HG02571 (cell line): ENCODE measurements around the gene PCDHGB1.
"Not testable (repeated sequence)": the region's sequence is repeated elsewhere in the genome, so short reads cannot be mapped to it uniquely, and the experiment has no call there.

Experiments used
- ATAC-seq: cut with Tn5 transposase; IDR thresholded peaks from one replicate; pipeline ENCODE4 v1.9.1; 2021; ENCODE audit warnings: mild to moderate bottlenecking, moderate library complexity; ENCODE audit not compliant: unreplicated experiment

Gene PCDHGB1

DNA sequence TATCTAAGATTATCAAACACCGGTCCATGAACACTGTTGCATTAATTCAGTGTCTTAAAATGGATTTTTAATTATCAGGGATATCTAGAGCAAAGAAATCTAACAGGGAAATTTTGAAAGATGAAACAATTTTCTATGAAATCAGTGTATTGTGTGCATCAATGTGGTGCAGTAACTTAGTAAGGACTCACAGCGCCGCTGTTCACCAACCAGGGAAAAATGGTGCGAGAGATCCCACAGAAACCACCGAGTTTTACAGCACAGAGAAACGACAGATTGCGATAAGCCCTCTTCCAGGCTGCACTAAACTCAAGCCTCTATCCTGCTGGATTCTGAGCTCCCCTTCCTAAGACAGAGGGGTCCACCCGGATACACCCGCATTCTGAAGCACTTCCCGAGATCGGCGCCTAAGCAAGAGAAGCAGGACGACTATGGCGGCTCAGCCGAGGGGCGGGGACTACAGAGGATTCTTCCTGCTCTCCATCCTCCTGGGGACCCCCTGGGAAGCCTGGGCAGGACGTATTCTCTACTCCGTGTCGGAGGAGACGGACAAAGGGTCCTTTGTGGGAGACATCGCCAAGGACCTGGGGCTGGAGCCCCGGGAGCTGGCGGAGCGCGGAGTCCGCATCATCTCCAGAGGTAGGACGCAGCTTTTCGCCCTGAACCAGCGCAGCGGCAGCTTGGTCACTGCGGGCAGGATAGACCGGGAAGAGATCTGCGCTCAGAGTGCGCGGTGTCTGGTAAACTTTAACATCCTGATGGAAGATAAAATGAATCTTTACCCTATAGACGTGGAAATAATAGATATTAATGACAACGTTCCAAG, 32.8 kb downstream of the PCDHGB1 start, which contains the start of gene PCDHGA7:
TSS of gene PCDHGA7 (plus strand) at position 274 of the 826 bp plus-strand sequence. CDS start at position 432, 158 bp downstream.
- ATAC-seq, result no peak

DNA sequence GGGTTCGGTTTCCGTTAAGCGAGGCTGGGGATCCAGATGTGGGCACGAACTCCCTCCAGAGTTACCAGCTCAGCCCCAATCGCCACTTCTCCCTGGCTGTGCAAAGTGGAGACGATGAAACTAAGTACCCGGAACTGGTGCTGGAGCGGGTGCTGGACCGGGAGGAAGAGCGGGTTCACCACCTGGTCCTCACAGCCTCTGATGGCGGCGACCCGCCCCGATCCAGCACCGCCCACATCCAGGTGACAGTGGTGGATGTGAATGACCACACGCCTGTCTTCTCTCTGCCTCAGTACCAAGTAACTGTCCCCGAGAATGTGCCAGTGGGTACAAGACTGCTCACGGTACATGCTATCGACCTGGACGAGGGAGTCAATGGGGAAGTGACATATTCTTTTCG, 33.4 kb downstream of the PCDHGB1 start:
- no peak for ATAC-seq

GRCh38 chr5:141384471-141385267, 34.8 kb downstream of the PCDHGB1 start:
- no peak for ATAC-seq

DNA sequence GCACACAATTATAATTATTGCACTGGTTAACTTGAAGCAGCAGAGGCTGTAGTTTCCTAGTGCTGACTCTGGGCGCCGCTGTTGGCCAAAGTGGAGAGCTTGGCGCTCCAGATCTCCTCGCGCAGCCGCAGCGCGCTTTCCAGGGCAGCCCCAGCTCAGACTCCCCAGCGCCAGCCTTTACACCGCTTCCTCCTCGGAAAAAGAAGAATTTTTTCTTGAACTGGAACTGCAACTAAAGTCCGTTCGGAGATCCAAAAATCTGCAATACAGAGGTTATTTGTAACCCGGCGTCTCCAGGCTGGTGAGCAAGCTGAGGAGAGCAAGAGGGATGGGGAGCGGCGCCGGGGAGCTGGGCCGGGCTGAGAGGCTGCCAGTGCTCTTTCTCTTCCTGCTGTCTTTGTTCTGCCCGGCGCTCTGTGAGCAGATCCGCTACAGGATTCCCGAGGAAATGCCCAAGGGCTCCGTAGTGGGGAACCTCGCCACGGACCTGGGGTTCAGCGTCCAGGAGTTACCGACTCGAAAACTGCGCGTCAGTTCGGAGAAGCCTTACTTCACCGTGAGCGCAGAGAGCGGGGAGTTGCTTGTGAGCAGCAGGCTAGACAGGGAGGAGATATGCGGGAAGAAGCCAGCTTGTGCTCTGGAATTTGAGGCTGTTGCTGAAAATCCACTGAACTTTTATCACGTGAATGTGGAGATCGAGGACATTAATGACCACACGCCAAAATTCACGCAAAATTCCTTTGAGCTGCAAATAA, 37.8 kb downstream of the PCDHGB1 start, which contains the start of gene PCDHGB4:
TSS of gene PCDHGB4 (plus strand) at position 142 of the 755 bp plus-strand sequence. CDS start at position 329, 187 bp downstream.
- ATAC-seq, result peak; percentile 88

GRCh38 chr5:141388661-141389060, 38.8 kb downstream of the PCDHGB1 start:
- ATAC-seq, result no peak

GRCh38 chr5:141389153-141390042, 39.5 kb downstream of the PCDHGB1 start:
- ATAC-seq, result no peak

GRCh38 chr5:141392429-141393198, 42.7 kb downstream of the PCDHGB1 start, which contains the start of gene PCDHGA8:
Gene PCDHGA8 (plus strand): TSS chr5:141392633. CDS start chr5:141392814, 181 bp downstream.
- no peak for ATAC-seq

- ATAC-seq, result no peak
These were observed 43.4 kb downstream of the PCDHGB1 start for GRCh38 chr5:141393267-141393666.

DNA sequence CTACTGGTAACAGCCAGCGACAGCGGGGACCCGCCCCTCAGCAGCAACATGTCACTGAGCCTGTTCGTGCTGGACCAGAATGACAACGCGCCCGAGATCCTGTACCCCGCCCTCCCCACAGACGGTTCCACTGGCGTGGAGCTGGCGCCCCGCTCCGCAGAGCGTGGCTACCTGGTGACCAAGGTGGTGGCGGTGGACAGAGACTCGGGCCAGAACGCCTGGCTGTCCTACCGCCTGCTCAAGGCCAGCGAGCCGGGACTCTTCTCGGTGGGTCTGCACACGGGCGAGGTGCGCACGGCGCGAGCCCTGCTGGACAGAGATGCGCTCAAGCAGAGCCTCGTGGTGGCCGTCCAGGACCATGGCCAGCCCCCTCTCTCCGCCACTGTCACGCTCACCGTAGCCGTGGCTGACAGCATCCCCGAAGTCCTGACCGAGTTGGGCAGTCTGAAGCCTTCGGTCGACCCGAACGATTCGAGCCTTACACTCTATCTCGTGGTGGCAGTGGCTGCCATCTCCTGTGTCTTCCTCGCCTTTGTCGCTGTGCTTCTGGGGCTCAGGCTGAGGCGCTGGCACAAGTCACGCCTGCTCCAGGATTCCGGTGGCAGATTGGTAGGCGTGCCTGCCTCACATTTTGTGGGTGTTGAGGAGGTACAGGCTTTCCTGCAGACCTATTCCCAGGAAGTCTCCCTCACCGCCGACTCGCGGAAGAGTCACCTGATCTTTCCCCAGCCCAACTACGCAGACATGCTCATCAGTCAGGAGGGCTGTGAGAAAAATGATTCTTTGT, 44.7 kb downstream of the PCDHGB1 start:
- not testable (repeated sequence) for ATAC-seq

- not testable (repeated sequence) for ATAC-seq
These were observed 48.1 kb downstream of the PCDHGB1 start, which contains the start of gene PCDHGB5 for GRCh38 chr5:141397756-141398551. Gene PCDHGB5 (plus strand): TSS chr5:141397947. CDS start chr5:141398128, 181 bp downstream.

GRCh38 chr5:141398608-141399007, 48.7 kb downstream of the PCDHGB1 start:
- no peak for ATAC-seq

- ATAC-seq, result no peak
These were observed 49.8 kb downstream of the PCDHGB1 start for GRCh38 chr5:141399555-141400258.
